Raji (cell line): ENCODE data around the gene EFCAB10.

Experiments used
- POLR2A ChIP-seq: IDR thresholded peaks from 2 replicates; pipeline ENCODE4 v1.6.1; 2011; ENCODE audit warnings: low read depth, low read length, control low read depth; ENCODE audit not compliant: insufficient read depth

Gene EFCAB10

DNA sequence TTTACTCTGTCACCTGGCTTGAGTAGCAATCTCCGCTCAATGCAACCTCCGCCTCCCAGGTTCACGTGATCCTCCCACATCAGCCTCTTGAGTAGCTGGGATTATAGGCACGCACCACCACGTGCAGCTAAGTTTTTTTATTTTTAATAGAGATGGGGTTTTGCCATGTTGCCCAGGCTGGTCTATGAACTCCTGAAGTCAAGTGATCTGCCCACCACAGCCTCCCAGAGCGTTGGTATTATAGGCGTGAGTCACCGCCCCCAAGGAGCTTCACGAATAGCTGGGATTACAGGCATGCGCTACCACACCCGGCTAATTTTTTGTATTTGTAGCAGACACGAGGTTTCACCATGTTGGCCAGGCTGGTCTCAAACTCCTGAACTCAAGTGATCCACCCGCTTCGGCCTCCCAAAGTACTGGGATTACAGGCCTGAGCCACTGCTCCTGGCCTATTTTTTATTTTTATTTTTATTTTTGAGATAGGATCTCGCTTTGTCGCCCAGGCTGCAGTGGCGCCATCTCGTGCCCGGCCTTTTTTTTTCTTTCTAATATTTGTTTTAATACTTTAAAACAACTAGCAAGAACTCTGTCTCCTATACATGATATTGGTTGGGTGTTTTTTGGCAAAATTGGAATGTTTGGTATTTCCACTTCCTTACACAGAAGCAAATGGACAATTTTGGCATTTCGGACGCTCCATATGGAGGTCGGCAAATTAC is 1.1 kb downstream of the EFCAB10 start:
- no peak for TF ChIP-seq POLR2A

DNA sequence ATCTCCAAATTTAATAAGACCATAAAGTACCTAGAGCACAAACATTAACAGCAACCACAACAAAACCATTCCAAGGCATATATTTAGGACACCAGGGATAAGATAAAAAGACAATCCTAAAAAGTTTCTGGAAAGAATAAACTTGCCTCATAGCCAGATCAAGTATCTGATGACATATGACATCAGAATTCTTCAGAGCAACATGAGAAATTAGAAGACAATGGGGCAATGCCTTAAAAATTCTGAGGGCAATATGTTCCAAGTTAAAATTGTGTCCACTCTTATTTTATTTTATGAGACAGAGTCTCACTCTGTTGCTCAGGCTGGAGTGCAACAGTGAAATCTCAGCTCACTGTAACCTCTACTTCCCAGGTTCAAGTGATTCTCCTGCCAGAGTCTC is 2.8 kb downstream of the EFCAB10 start:
- TF ChIP-seq POLR2A = no peak

DNA sequence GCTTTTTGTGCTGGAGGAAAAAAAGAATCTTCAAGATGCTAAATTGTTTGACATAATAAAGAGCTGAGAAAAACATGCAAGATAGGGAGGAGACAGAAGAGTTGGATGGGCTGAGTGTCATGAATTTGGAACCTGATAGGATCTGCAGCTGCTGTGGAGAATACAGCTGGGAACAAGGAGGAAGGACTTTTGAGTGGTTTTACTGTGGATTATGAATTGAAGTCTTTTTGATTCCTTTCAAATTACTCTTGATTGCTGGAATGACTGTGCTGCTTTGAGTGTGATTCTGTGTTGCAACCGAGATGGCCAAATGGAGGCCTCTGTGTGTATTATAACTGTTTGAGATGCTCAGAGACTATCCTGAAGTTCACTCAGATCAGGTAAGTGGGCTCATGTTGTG is 4.0 kb downstream of the EFCAB10 start:
- no peak for TF ChIP-seq POLR2A

DNA sequence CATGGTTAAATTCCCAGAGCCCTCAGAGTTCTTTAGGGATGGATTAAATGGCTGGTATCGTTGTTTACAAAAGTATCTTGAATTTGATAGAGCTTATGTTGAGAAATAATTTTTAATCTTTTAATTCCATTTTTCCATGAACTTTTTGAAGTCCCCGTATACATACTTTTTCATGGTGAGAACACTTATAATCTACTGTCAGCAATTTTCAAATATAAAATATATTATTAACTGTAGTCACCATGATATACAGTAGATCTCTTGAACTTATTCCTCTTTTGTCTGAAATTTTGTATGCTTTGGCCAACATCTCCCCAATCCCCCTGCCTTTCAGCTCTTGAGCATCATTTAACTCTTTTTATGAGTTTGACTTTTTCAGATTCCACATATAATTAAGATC is 9.4 kb downstream of the EFCAB10 start:
- no peak for TF ChIP-seq POLR2A

DNA sequence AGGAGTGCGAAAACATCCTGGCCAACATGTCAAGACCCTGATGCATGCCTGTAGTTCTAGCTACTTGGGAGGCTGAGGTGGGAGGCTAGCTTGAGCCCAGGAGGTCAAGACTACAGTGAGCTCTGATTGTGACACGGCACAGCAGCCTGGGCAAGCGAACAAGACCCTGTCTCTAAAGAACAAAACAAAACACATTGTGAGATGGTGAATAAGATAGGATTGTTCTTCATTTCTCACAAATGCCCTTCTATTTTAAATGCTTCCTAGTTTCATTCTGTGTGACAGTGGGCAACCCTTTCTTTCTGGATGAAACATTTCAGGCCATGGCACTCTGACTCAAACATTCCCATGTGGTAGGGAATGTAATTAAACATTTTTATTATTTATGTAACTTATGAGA is 13.5 kb downstream of the EFCAB10 start:
- TF ChIP-seq POLR2A = no peak

DNA sequence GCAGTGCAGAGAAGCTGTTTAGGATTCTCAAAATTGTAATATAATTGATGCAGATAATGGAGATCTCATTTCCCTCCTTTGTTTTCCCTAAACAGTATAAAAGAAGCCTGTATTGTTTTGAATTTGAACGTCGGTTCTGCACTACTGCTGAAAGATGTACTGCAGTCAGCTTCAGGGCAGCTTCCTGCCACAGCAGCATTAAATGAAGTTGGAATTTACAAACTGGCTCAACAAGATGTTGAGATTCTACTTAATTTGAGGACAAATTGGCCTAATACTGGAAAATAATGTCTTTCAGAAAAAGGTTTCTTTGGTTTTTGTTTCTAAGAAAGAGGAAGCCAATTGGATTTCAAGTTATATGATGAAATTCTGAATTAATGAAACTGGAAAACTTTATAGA is 14.3 kb downstream of the EFCAB10 start:
- no peak for TF ChIP-seq POLR2A

DNA sequence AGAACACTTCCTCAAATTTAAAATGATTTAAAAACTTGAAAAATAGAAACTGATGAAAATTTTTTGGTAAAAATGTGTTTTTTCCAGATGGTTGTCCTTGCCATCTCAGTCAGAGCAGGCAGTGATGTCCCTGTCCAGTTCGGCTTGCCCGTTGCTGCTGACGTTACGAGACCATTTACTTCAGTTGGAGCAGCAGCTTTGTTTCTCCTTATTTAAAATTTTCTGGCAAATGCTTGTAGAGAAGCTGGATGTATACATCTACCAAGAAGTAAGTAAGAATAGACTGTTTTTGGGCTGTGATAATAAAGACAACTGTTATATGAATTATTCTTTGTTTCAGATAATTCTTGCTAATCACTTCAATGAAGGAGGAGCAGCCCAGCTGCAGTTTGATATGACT is 16.1 kb downstream of the EFCAB10 start:
- TF ChIP-seq POLR2A = no peak

DNA sequence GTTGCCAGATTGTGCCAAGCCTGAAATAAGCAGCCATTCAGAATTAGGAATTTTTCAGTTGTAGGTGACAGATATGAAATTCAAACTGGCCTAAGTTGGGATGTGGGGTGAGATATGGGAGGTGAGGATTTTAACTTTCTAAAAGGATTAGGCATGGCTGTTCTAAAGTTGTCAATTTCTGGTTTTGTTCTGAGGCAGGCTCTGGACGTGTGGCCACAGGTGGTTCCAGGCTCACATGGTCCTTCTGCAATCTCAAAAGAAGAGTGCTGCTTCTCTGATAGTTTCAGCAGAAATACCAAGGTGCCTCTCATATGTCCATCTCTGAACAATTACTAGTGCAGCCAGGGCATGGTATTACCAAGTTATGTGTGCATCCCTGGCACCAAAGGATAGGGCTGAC is 21.4 kb downstream of the EFCAB10 start:
- TF ChIP-seq POLR2A = no peak

DNA sequence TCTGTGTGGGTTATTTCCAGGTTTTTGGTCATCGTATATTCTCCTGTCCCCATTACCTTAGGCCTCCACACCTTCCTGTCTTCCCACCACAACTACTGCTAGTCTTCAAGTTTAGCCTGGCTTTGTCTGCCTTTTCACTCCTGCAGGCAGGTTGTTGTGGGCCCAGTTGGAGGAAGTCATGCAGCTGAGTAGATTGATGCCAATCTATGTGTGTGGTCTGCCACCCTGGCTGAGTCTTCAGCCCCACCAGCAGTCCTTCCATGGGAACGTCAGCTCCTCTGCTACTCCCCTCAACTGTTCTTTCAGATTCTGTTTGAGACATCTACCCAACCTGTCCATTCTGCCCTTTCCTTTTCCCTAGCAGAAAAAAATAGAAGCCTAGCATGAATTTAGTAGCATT is 43.0 kb downstream of the EFCAB10 start:
- TF ChIP-seq POLR2A = no peak

DNA sequence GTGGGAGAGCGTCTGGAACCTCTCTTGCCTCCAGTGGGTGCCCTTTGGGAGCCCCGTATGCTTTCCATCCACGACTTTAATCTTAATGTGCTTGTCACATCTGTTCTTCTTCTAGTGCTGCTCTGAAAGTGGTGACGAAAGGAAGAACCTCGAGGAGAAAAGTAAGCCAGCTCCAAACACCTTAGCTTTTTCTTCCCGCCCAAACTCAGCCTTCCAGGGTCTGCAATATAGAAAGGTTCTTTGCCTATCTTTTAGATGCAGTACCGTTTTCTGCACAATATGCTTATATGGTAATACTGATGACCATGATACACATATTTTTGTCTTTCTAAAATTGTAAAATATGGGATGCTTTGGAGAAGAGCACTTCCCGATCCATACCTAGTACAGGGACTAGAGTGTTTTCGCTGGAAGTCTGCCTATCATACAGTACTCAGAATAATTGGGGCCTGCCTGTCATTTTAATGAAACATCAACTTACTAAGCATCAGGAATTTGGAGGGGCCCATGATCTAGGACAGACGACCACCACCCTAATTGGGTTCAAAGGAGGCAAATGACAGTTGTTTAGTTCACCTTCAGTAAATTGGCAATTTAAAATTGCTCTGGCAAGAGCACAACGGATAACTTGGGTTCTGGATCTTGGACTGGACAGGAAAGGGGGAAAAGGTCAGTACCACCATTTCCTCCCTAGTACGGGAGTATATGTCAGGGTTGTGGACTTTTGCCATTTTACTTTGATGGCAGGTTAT is 48.4 kb downstream of the EFCAB10 start:
- no peak for TF ChIP-seq POLR2A

DNA sequence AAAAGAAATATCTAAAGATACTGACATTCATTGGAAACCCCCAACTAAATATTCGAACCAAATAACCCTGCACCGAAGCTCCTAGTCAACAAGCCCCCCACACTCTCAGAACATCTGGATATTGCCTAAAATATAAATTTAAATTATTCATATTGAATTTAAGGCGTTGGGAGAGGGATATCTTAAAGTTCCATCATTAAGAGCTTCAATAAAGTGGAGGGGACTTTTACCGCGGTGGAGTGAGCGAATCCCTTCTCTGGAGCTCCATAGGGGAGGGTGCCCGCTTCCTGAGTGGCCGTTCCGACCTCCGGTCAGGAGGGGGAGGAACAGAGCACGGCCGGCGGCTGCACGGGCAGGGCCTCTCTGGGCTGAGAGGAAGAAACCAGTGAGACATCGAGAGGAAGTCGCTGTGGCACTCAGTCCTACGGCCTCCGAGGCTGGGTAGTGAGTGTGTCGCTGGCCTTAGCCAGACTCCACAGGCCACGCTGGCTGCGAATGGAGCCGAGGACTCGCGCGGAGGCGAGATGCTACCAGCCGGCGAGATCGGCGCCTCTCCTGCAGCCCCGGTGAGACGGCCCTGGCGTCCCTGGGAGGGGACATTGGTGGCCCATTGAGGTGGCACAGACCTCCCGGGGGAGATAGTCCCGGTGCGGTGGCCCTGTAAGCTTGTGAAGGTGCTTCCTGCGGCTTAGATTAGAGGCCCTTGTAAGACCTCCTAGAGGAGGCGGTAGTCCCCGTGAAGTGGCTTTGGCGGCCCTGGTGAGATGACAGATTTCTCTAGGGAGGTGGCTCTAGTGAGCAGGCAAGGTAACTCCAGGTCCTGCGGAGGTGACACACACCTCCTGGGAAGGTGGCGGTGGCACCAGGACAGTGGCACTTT is 49.3 kb downstream of the EFCAB10 start, which contains the start of gene RINT1:
Gene RINT1 (plus strand): TSS at position 410 of the 880 bp plus-strand sequence. CDS start 115 bp downstream, at position 525.
- TF ChIP-seq POLR2A = peak; percentile 100

DNA sequence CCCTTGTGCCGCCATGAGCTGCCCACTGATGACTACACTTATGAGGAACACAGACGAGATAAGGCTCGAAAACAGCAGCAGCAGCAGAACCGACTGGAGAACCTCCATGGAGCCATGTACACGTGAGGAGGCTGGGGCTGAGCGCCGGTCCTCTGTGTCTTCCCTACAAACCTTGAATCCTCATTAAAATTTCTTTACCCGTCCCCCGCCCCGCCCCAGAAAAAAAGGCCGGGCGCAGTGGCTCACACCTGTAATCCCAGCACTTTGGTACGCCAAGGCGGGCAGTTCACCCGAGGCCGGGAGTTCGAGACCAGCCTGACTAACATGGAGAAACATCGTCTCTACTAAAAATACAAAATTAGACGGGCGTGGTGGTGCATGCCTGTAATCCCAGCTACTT is 50.7 kb downstream of the EFCAB10 start:
- no peak for TF ChIP-seq POLR2A

DNA sequence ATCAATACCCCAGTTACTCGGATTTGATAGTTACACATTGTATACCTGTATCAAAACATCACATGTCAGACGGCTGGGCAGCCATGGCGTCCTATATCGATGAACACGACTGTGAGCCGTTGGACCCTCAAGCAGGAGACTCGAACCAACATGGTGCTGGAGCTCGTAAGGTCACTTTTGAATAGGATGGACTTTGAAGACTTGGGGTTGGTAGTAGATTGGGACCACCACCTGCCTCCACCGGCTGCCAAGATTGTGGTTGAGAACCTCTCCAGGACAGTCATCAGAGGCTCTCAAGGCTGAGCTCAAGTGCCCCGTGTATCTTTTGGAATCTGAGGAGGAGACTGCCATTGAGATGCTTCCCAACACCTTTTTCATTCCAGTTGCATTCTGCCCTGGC is 51.2 kb downstream of the EFCAB10 start:
- TF ChIP-seq POLR2A = no peak

DNA sequence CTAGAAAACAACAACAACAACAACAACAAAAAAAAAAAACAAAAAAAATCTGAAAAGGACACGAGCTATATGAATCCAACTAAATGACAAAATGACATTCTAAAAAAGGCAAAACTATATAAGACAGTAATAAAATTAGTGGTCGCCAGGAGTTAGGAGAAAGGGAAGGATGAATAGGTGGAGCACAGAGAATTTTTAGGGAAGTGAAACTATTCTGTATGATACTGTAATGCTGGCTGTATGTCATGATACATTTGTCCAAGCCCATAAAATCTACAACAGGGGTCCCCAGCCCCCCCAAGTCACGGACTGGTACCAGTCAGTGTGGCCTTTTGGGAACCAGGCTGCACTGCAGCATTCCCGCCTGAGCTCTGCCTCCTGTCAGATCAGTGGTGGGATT is 56.5 kb downstream of the EFCAB10 start:
- TF ChIP-seq POLR2A = no peak

DNA sequence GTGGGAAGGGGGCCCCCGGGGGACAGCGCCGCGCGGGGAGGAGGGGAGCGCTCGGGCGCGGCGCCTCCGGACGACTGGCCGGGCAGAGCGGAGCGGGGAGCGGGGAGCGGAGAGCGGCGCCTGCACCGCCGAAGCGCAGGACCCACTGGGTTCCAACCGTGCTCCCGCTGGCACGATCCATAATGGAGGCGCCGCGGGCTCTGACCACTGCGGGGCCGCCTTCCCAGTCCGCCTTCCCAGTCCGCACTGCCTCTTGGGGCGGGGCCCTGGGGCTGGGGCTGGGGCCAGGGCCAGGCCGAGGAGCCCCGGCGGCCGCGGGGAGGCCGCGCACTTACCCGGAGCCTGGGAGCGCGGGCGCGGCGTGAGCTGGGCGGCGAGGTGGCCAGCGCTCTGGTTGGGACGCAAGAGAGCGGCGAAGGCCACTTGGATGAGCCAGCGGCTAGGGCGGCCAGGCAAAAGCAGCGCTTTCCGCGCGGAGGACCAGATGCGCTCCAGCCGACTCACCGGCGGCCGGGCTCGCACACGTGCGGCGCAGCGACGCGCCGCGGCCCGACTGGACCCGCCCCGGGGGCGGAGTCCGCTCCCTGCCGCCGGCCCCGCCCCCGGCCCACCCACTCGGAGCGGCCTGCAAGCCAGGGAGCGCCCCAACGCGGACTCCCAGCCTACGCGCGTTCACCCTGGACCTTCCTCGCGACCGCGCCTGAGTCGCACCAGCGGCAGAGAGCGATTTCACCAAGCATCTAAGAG is 59.4 kb downstream of the EFCAB10 start, which contains the start of gene PUS7:
Gene PUS7 (minus strand): TSS at position 555 of the 747 bp plus-strand sequence. CDS start 13,759 bp downstream, outside the sequence.
- peak; percentile 98 for TF ChIP-seq POLR2A
